GM23338 (cell line): ENCODE results near the gene RAB42. TPM values are rescaled to one million over a fixed set of nuclear protein-coding genes. Genes with fewer than 3 reads are reported as not detected.
A peak's percentile ranks its signal among the peaks of the same experiment; 100 is the strongest.

Experiments
- ATAC-seq: fragments of 200-7000 bp; cut with Tn5 transposase; 3 replicates; pipeline ENCODE4 v1.9.1; 2020
- DNase-seq: peaks from one replicate; pipeline ENCODE4 v3.0.0-alpha.2; 2015; ENCODE audit warnings: low spot score
- H2AFZ ChIP-seq: fragments of 200-600 bp; sonication (generic); 2 replicates; pipeline ENCODE4 v1.8.0; 2016; ENCODE audit warnings: antibody characterized with exemption, mild to moderate bottlenecking, moderate library complexity
- H3F3A ChIP-seq: fragments of 200-600 bp; sonication (generic); replicated peaks from 2 replicates; pipeline ENCODE4 v1.8.0; 2017; ENCODE audit warnings: antibody characterized with exemption, mixed run types, low read depth
- H3K27ac ChIP-seq: fragments of 200-600 bp; sonication (generic); 2 replicates; pipeline ENCODE4 v1.6.1; 2016; ENCODE audit warnings: low read depth
- H3K27me3 ChIP-seq: fragments of 200-600 bp; sonication (generic); 2 replicates; pipeline ENCODE4 v1.8.0; 2016; ENCODE audit warnings: mild to moderate bottlenecking, mixed run types, moderate library complexity; ENCODE audit not compliant: insufficient read depth
- H3K36me3 ChIP-seq: fragments of 200-600 bp; sonication (generic); 2 replicates; pipeline ENCODE4 v1.8.0; 2016; ENCODE audit warnings: mild to moderate bottlenecking; ENCODE audit not compliant: insufficient read depth
- H3K4me1 ChIP-seq: fragments of 200-600 bp; sonication (generic); 2 replicates; pipeline ENCODE4 v1.8.0; 2016; ENCODE audit warnings: mild to moderate bottlenecking, moderate library complexity; ENCODE audit not compliant: insufficient read depth
- H3K4me2 ChIP-seq: fragments of 200-600 bp; sonication (generic); 2 replicates; pipeline ENCODE4 v1.7.1; 2017; ENCODE audit warnings: mixed run types
- H3K4me3 ChIP-seq: fragments of 200-600 bp; sonication (generic); 2 replicates; pipeline ENCODE4 v1.6.1; 2016; ENCODE audit warnings: mixed run types
- H3K79me2 ChIP-seq: fragments of 200-600 bp; sonication (generic); replicated peaks from 2 replicates; pipeline ENCODE4 v1.8.0; 2017; ENCODE audit warnings: mild to moderate bottlenecking; ENCODE audit not compliant: insufficient read depth
- H3K9me2 ChIP-seq: fragments of 200-600 bp; sonication (generic); 2 replicates; pipeline ENCODE4 v1.8.0; 2017; ENCODE audit not compliant: insufficient read depth
- H4K20me1 ChIP-seq: fragments of 200-600 bp; sonication (generic); replicated peaks from 2 replicates; pipeline ENCODE4 v1.8.0; 2017; ENCODE audit warnings: mild to moderate bottlenecking; ENCODE audit not compliant: insufficient read depth
- H3K27ac Mint-ChIP-seq: 2 replicates; pipeline ENCODE4 v1.8.0; 2020; ENCODE audit warnings: inconsistent platforms, mild to moderate bottlenecking, moderate library complexity, mixed read lengths
- H3K27me3 Mint-ChIP-seq: 3 replicates; pipeline ENCODE4 v1.8.0; 2022; ENCODE audit warnings: low read depth, mild to moderate bottlenecking, moderate library complexity, mixed read lengths, inconsistent platforms; ENCODE audit not compliant: insufficient read depth, poor library complexity
- H3K36me3 Mint-ChIP-seq: 3 replicates; pipeline ENCODE4 v1.8.0; 2021; ENCODE audit warnings: low read depth, mild to moderate bottlenecking, inconsistent platforms, moderate library complexity, mixed read lengths
- H3K4me1 Mint-ChIP-seq: 3 replicates; pipeline ENCODE4 v1.8.0; 2020; ENCODE audit warnings: mild to moderate bottlenecking, inconsistent platforms, mixed read lengths
- H3K4me3 Mint-ChIP-seq: 3 replicates; pipeline ENCODE4 v1.8.0; 2021; ENCODE audit warnings: moderate library complexity, mild to moderate bottlenecking, inconsistent platforms, mixed read lengths
- H3K9me3 Mint-ChIP-seq: 3 replicates; pipeline ENCODE4 v1.8.0; 2020; ENCODE audit warnings: moderate library complexity, mild to moderate bottlenecking, inconsistent platforms, mixed read lengths
- CREB1 ChIP-seq: fragments of 250-450 bp; sonication (Bioruptor Pico); IDR thresholded peaks from 2 replicates; pipeline ENCODE4 v1.5.0; 2020; ENCODE audit warnings: low read depth, mild to moderate bottlenecking, moderate library complexity
- ETS1 ChIP-seq: IDR thresholded peaks from 2 replicates; pipeline ENCODE4 v1.6.1; 2016; ENCODE audit warnings: antibody characterized with exemption
- EZH2 ChIP-seq: fragments of 200-600 bp; sonication (generic); IDR thresholded peaks from one replicate; pipeline ENCODE4 v1.8.0; 2017; ENCODE audit warnings: antibody characterized with exemption, mild to moderate bottlenecking, low read depth; ENCODE audit not compliant: unreplicated experiment
- EZH2phosphoT487 ChIP-seq: fragments of 200-600 bp; sonication (generic); IDR thresholded peaks from one replicate; pipeline ENCODE4 v1.8.1; 2018; ENCODE audit warnings: antibody characterized with exemption; ENCODE audit not compliant: unreplicated experiment
- JUNB ChIP-seq: IDR thresholded peaks from one replicate; pipeline ENCODE4 v1.6.1; 2016; ENCODE audit warnings: antibody characterized with exemption; ENCODE audit not compliant: unreplicated experiment
- NANOG ChIP-seq: IDR thresholded peaks from 2 replicates; pipeline ENCODE4 v1.6.1; 2016; ENCODE audit warnings: antibody characterized with exemption, borderline replicate concordance
- POLR2AphosphoS5 ChIP-seq: IDR thresholded peaks from 2 replicates; pipeline ENCODE4 v1.6.1; 2016; ENCODE audit warnings: antibody characterized with exemption, low read depth
- STAT1 ChIP-seq: IDR thresholded peaks from one replicate; pipeline ENCODE4 v1.6.1; 2016; ENCODE audit warnings: antibody characterized with exemption; ENCODE audit not compliant: unreplicated experiment
- ZNF114 ChIP-seq: fragments of 250-450 bp; sonication (Bioruptor Pico); IDR thresholded peaks from 2 replicates; pipeline ENCODE4 v1.5.0; 2020; ENCODE audit warnings: mild to moderate bottlenecking, moderate library complexity
- ZNF331 ChIP-seq: fragments of 250-450 bp; sonication (Bioruptor Pico); IDR thresholded peaks from 2 replicates; pipeline ENCODE4 v1.5.0; 2020; ENCODE audit warnings: low read depth, mild to moderate bottlenecking, moderate library complexity
- ZNF462 ChIP-seq: fragments of 250-450 bp; sonication (Bioruptor Pico); IDR thresholded peaks from 2 replicates; pipeline ENCODE4 v1.5.0; 2020; ENCODE audit warnings: mild to moderate bottlenecking, moderate library complexity
- long read RNA-seq: library from polyadenylated mRNA; unstranded; transcript quantifications from one replicate; pipeline ENCODE4 v2.0.0, GENCODE V29; 2020; ENCODE audit not compliant: unreplicated experiment
- polyA plus RNA-seq: library from polyadenylated mRNA; unstranded; fragments of >200 nt; fragmentation: Nextera tagmentation; extraction: Ambion mirVana; gene quantifications from 2 replicates; pipeline ENCODE4 v1.2.1, GENCODE V29; 2016
- total RNA-seq: library from RNA; depleted of rRNA; stranded (reverse); fragments of >200 nt; shearing (Covaris generic); gene quantifications from 2 replicates; pipeline ENCODE4 v1.2.3, GENCODE V29; 2014; rRNA removed
- TF ChIP-seq, protein P1 (sequence below), 2 experiments: fragments of 200-600 bp in 1 of 2; sonication (generic) in 1 of 2; conservative IDR thresholded peaks; 2 replicates each; pipeline versions ENCODE4 v1.5.1 to v1.6.1; 2016 to 2017; ENCODE audit warnings: antibody characterized with exemption in 2 of 2, low read depth in 2 of 2, mild to moderate bottlenecking in 2 of 2, moderate library complexity in 1 of 2
- TF ChIP-seq, protein P2 (sequence below): IDR thresholded peaks from one replicate; pipeline ENCODE4 v1.6.1; 2018; ENCODE audit warnings: antibody characterized with exemption; ENCODE audit not compliant: unreplicated experiment

The RAB42 gene
- total RNA-seq = 17.7 and 22.5 TPM in 2 replicates
- 12.4 and 13.0 TPM in 2 replicates for polyA plus RNA-seq
- long read RNA-seq, transcript RAB42-202 (2 exons, 857 nt) = major isoform, 7 of 7 reads
- long read RNA-seq, partial matches to known transcripts = 0 of 7 reads
- long read RNA-seq, other reads (novel, unspliced or antisense) = 0 of 7 reads

DNA sequence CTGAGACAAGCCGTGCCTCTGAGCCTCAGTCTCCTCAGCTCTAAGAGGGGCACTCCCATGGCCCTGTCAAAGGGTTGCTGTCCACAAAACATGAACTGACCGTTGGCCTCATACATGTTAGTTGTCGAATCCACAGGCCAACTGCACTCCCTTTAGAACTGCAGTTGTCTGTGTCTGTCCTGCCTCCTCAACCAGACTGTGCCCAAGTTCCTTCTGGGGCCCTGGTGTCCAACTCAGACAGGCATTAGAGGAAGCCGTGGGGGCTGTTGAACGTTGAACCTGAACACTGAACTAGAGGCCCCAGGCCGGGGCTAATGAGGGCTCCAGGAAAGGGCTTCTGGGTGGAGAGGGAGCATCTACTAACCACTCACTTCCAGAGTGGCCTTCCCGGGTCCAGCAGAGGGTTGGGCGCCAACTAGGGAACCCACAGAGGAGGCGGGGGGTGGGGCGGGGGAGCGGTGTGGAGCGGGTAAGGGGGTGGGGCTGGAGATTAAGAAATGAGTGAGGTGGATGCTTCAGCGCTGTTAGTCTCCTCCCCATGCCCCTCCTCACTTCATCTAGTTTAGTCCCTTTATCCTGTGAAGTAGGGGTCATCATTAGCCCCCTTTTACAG lies at the start of gene RAB42:
RAB42 (plus strand) TSS at position 558 of the 613 bp plus-strand sequence. CDS start 247 bp downstream, outside the sequence.
- H3K79me2 ChIP-seq = no peaks in the 10 kb centered on the region
- peaks cover 23% of the 10 kb centered on the region for H3K4me1 ChIP-seq
- Mint-ChIP-seq H3K4me3 (peak within 1 kb of the TSS; percentile 84), H3K27ac (no peak within 1 kb of the TSS), H3K9me3 (peaks cover 3% of the 10 kb centered on the region; the same call in 1 of the 3 replicates), H3K4me1 (peaks cover 26% of the 10 kb centered on the region), H3K27me3 (peaks cover 4% of the 10 kb centered on the region), H3K36me3 (peaks cover 3% of the 10 kb centered on the region; the same call in 2 of the 3 replicates)
- H2AFZ ChIP-seq = peak within 1 kb of the TSS; percentile 97
- no peaks in the 10 kb centered on the region for H3K36me3 ChIP-seq
- DNase-seq (peak; percentile 80), ATAC-seq (peak; percentile 62)
- no peak within 1 kb of the TSS for H3K27ac ChIP-seq
- H3F3A ChIP-seq = peaks cover 18% of the 10 kb centered on the region
- no peaks in the 10 kb centered on the region for H3K9me2 ChIP-seq
- TF ChIP-seq, protein P1, sequence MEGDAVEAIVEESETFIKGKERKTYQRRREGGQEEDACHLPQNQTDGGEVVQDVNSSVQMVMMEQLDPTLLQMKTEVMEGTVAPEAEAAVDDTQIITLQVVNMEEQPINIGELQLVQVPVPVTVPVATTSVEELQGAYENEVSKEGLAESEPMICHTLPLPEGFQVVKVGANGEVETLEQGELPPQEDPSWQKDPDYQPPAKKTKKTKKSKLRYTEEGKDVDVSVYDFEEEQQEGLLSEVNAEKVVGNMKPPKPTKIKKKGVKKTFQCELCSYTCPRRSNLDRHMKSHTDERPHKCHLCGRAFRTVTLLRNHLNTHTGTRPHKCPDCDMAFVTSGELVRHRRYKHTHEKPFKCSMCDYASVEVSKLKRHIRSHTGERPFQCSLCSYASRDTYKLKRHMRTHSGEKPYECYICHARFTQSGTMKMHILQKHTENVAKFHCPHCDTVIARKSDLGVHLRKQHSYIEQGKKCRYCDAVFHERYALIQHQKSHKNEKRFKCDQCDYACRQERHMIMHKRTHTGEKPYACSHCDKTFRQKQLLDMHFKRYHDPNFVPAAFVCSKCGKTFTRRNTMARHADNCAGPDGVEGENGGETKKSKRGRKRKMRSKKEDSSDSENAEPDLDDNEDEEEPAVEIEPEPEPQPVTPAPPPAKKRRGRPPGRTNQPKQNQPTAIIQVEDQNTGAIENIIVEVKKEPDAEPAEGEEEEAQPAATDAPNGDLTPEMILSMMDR (conservative IDR thresholded peaks at IDR 0.05; ENCODE audit: low read depth in 2 of 2) = no peak
- TF ChIP-seq NANOG = no peak
- no peak for TF ChIP-seq ZNF462 (CRISPR knock-in tag)
- no peak for TF ChIP-seq JUNB
- no peak for TF ChIP-seq POLR2AphosphoS5
- TF ChIP-seq ETS1 = no peak
- no peak for TF ChIP-seq CREB1 (CRISPR knock-in tag)
- no peak for TF ChIP-seq EZH2phosphoT487
- no peak for TF ChIP-seq STAT1
- TF ChIP-seq ZNF331 (CRISPR knock-in tag) = no peak
- TF ChIP-seq, protein P2, sequence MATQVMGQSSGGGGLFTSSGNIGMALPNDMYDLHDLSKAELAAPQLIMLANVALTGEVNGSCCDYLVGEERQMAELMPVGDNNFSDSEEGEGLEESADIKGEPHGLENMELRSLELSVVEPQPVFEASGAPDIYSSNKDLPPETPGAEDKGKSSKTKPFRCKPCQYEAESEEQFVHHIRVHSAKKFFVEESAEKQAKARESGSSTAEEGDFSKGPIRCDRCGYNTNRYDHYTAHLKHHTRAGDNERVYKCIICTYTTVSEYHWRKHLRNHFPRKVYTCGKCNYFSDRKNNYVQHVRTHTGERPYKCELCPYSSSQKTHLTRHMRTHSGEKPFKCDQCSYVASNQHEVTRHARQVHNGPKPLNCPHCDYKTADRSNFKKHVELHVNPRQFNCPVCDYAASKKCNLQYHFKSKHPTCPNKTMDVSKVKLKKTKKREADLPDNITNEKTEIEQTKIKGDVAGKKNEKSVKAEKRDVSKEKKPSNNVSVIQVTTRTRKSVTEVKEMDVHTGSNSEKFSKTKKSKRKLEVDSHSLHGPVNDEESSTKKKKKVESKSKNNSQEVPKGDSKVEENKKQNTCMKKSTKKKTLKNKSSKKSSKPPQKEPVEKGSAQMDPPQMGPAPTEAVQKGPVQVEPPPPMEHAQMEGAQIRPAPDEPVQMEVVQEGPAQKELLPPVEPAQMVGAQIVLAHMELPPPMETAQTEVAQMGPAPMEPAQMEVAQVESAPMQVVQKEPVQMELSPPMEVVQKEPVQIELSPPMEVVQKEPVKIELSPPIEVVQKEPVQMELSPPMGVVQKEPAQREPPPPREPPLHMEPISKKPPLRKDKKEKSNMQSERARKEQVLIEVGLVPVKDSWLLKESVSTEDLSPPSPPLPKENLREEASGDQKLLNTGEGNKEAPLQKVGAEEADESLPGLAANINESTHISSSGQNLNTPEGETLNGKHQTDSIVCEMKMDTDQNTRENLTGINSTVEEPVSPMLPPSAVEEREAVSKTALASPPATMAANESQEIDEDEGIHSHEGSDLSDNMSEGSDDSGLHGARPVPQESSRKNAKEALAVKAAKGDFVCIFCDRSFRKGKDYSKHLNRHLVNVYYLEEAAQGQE = no peak
- TF ChIP-seq EZH2 = no peak
- no peak for TF ChIP-seq ZNF114 (CRISPR knock-in tag)
- H3K4me3 ChIP-seq = peak within 1 kb of the TSS; percentile 82
- H3K27me3 ChIP-seq = 0 out of 2 replicates have a peak, but pooled peaks cover 14% of the 10 kb centered on the region
- no peaks in the 10 kb centered on the region for H4K20me1 ChIP-seq
- H3K4me2 ChIP-seq = peak within 1 kb of the TSS; percentile 93
